IPS DF 4.7 (cell line): ENCODE data around the gene PRDM8.

Experiments
- DNase-seq: peaks from one replicate; pipeline ENCODE4 v3.0.0-alpha.2; 2013; ENCODE audit warnings: low spot score; ENCODE audit errors: extremely low read depth

PRDM8 gene

DNA sequence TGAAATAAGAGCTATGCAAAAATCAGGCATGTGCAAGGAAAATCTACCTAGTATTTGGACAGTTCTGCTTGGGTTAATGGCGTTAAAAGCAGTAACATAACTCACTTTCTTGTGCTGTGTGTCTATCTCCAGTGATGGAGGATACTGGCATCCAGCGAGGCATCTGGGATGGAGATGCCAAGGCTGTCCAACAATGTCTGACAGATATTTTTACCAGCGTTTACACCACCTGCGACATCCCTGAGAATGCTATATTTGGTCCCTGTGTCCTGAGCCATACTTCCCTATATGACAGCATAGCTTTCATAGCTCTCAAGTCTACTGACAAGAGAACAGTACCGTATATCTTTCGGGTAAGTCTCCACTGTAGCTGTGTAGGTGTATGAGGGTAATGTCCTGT, 2.6 kb downstream of the PRDM8 start:
- no peak for DNase-seq

DNA sequence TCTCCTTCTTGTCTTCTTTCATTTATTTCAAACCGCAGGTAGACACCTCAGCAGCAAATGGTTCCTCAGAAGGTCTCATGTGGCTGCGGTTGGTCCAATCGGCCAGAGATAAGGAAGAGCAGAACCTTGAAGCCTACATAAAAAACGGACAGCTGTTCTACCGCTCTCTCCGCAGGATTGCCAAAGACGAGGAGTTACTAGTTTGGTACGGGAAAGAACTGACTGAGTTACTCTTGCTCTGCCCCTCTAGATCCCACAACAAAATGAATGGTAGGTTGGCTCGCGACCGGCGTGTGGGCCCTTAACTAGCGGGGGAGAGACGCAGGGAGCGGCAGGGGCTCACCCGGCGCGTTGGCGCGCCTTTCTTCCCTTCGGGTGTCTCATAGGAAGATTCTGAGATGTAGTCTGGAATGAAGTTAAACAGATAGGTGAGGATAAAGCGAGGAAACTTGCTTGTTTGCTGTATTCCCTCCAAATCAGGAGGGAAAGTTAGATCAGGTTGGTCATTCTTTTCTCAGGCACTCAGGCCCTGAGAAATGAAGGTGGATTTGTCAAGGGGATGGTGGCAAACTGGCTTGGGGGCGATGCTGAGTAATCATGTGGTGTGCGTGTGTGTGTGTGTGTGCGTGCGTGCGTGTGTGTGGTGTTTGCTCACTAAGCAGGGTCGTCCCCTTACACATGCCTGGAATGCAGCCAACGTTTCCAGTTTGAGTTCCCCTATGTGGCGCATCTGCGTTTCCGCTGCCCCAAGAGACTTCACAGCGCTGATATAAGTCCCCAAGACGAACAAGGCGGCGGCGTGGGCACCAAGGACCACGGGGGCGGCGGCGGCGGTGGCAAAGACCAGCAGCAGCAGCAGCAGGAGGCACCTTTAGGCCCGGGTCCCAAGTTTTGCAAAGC, 4.2 kb downstream of the PRDM8 start:
- DNase-seq = no peak

- no peak for DNase-seq
Observed at GRCh38 chr4:80202190-80202711, 4.9 kb downstream of the PRDM8 start.

GRCh38 chr4:80202741-80203553, 5.6 kb downstream of the PRDM8 start:
- no peak for DNase-seq

DNA sequence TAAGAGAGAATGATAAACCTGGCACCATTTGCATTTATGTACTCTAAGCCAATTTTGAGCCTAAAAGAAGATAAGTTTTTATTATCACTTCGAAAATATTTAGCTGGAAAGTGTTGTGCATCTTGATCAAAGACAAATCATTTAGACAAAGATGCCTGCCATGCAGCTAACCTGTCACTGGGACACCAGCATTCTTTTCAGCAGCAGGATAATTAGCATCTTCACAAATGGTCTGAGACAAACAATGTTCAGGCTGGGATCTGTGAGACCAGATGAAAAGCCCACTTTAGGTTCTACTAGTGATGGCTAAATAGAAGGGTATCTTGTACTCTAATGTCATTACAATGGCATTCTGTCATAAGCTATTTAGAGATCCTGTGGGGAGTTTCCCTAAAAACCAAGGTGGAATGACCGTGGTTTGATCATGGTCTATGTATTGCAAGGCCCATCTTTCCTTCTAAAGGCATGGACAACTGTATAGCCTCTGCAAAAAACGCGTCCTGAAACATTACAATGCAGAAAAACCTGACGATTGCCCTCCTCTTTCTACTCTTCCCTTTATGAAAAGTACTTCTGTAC, 7.2 kb downstream of the PRDM8 start:
- DNase-seq = no peak

DNA sequence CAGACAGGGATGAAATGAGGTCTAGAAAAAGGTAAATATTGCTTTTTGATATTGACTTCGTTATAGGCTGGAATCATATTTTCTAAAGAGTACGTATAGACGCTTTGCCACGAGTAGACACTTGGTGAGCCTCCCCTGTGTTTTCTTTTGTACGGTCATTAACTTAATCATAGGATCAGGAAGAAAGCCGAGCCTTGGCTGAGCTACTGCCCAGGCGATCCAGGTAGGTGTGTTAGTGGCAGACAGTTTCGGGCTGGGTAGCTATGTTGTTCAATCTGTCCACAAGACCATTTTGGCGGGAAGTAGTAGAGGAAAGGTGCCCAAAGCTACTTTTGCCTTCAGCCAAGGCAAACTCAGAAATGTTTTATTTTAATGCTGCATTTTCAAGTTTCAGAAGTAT, 8.8 kb downstream of the PRDM8 start:
- no peak for DNase-seq

DNA sequence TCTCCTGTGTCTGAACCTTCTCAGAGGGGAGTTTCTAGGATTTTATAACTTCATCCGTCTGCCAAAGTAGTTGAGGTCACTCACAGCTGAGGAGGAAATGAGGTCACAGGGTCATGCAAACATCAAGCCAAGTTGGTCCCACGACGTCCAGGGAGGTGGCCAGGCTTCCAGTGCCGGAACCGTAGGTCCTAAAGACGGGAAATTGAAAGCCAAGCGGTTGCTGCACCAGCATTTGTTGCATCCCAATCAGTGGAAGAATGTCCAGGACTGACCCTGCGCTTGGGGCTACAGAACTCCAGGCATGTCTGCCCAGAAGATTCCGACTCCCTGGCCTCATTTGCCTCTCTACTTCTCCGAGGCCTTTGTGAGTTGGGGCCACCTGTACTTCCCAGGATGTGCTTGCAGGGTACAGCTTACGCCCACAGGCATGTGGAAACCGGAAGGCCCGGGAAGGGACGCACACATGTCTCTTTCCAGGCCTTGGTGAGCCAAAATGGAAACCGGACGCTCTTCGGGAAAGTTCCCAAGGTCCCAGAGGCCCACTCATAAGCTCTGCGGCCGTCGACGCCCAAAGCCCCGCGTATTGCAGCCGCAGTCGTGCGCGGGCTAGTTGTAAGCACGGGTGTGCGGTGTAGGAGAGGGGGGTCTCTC, 9.3 kb downstream of the PRDM8 start:
- DNase-seq = no peak

DNA sequence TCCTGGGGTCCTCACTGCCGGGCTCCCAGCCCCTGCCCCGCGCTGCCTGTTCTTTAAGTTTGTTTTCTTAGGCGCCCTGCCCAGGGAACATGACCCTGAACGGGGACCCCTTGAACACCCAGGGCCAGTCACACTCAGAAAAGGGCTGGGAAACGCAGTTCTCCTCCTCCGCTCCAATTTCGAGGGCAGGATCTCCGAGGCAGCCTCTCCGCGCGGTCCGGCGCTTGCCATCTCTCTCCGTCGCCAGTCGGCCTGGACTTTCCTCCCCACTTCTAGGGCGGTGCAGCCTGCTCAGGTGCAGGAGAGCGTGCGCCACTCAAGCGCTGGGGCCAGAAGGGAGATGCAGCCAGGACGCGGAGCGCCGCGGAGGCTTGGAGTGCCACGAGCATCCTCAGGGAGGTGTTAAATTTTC, 9.9 kb downstream of the PRDM8 start:
- no peak for DNase-seq

DNA sequence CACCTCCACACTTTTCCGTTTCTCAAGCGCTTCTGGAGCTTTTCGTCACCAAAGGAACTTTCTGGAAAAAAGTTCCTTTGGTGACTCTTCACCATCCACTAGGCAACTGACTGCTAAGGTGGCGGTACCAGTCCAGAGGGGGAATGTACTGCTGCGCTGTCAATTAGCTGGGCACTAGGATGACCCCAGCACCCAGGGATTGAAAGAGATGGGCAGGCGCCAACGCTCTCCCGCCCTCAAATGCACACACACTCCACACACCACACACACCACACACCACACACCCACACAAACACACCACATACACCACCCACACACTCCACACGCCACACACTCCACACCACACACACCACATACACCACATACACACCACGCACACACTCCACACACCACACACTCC, 10.4 kb downstream of the PRDM8 start:
- no peak for DNase-seq

DNA sequence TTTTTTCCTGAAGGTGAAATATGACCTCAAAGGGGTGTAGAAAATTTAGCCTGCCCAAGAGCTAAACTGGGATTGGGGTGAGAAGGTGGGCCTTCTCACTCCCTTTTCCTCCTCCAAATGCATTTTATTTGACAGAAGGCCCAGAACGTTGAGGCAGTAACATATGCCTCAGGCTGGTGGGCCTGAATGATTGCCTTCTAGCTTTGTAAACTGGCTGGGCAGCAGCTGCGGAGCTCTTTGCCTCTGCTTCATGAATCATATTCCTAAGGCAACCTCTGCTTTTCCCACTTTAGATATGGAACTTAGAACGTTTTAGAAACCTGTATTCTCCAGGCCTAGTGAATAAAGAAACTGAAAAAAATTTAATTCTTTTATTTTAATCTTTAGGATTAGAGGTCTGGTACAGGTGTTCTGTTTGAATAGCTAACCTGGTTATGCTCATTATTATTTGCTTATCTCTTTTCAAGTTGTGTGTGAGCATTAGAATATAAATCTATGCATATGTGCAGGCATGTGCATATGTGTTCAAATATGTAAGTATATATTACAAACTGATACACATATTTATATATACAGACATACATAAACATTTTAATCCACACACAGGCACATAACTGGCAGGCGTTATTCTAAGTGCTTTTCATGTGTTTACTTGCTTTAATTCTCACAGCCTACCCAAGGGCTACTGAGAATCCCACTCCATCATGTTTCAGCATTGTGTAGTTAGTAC, 11.5 kb downstream of the PRDM8 start:
- no peak for DNase-seq

- no peak for DNase-seq
Observed at GRCh38 chr4:80209340-80209701, 12.0 kb downstream of the PRDM8 start.

- no peak for DNase-seq
Observed at GRCh38 chr4:80210549-80210948, 13.2 kb downstream of the PRDM8 start.

- DNase-seq = no peak
Observed at GRCh38 chr4:80213117-80213815, 16.0 kb downstream of the PRDM8 start.

- no peak for DNase-seq
Observed at GRCh38 chr4:80215449-80216052, 18.2 kb downstream of the PRDM8 start.

DNA sequence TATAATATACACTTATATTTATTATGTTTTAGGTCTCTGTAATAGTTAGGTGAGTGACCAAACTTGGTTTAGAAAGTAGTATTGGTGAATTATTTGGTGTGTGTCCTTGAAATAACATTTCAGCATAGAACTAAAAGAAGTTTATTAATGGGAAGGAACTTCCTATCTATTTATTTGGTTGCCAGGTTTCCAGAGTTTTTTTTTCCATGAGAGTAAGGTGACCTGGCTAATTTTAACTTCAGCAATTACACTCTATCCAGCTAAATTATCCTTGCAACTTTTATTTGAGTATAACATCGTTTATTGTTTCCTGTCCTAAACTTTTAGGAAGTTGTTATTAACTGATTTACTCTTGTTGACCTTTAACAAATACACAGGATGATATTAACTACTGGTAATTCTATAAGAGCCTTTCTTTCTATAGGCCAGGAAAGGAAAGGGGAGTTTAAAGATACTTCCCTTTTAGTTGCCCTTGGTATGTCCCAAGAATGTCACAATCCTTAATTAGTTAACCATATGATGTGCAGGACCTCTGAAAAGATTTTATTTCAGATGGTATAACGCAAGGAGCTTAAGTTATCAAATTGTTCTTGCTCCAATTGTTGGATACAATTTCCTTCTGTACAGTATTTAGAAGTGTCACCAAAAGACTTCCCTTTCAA, 18.9 kb downstream of the PRDM8 start:
- no peak for DNase-seq

GRCh38 chr4:80219301-80220025, 22.2 kb downstream of the PRDM8 start:
- no peak for DNase-seq

DNA sequence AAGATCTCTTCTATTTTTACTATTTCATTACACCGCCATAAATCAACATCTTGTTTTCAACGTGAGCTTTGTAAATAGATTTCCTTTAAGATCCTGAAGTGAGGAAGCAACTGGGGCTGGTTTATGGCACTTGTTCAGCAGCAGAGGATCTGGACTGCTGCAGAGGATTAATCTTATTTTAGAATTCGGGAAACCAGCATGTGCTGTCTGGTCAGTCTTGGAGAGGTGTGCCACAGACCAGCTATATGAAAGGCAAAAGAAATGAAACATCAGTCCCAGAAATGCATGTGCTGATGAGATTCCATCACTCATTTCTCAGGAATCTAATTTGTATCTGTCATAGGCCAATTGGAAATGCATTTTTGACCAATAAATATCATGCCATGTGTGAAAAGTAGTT, 23.4 kb downstream of the PRDM8 start:
- DNase-seq = no peak

- DNase-seq = no peak
Observed at GRCh38 chr4:80221161-80221560, 23.9 kb downstream of the PRDM8 start.

- DNase-seq = no peak
Observed at GRCh38 chr4:80225595-80225994, 28.3 kb downstream of the PRDM8 start.
